ENCODE measurements around the gene PIGX. TPM values are rescaled to one million over a fixed set of nuclear protein-coding genes. Genes with fewer than 3 reads are reported as not detected.

PIGX gene
- total RNA-seq (2022; extraction: Qiagen RNA extraction; ENCODE audit: low read depth): 28.9 to 34.7 TPM (median 29.9 TPM) in 5 replicates

GRCh38 chr3:196711838-196712513 lies at the start of gene PIGX, which contains the start of gene CEP19:
PIGX (plus strand) TSS chr3:196712377.
CEP19 (minus strand) TSS chr3:196712250; CDS start chr3:196708657, 3,593 bp downstream.

GRCh38 chr3:196739671-196740480 lies 27.7 kb downstream of the PIGX start, which contains the start of gene PAK2:
PAK2 (plus strand) TSS chr3:196739857; CDS start chr3:196782647, 42,790 bp downstream.

Other genes with a start within 250 kb of the PIGX start
- 3.5 to 5.4 TPM (median 4.7 TPM) in 5 replicates for gene RNF168, start 208.6 kb upstream of the PIGX start, total RNA-seq (2022; extraction: Qiagen RNA extraction; ENCODE audit: low read depth)
- not detected in 5 replicates for gene SMCO1, start 197.0 kb upstream of the PIGX start, total RNA-seq (2022; extraction: Qiagen RNA extraction; ENCODE audit: low read depth)
- 8.5 to 10.4 TPM (median 8.8 TPM) in 5 replicates for gene WDR53, start 143.8 kb upstream of the PIGX start, total RNA-seq (2022; extraction: Qiagen RNA extraction; ENCODE audit: low read depth)
- gene FBXO45, start 143.7 kb upstream of the PIGX start, total RNA-seq (2022; extraction: Qiagen RNA extraction; ENCODE audit: low read depth): 3.0 to 8.5 TPM (median 7.5 TPM) in 5 replicates
- not detected in 5 replicates for gene NRROS, start 72.7 kb upstream of the PIGX start, total RNA-seq (2022; extraction: Qiagen RNA extraction; ENCODE audit: low read depth)
- gene CEP19, start 127 bp upstream of the PIGX start, total RNA-seq (2022; extraction: Qiagen RNA extraction; ENCODE audit: low read depth): 2.1 to 3.4 TPM (median 2.6 TPM) in 5 replicates
- gene PAK2, start 27.5 kb downstream of the PIGX start, total RNA-seq (2022; extraction: Qiagen RNA extraction; ENCODE audit: low read depth): 28.5 to 54.8 TPM (median 41.3 TPM) in 5 replicates
- gene SENP5, start 155.5 kb downstream of the PIGX start, total RNA-seq (2022; extraction: Qiagen RNA extraction; ENCODE audit: low read depth): 4.7 to 6.7 TPM (median 6.4 TPM) in 5 replicates
- gene NCBP2, start 230.2 kb downstream of the PIGX start, total RNA-seq (2022; extraction: Qiagen RNA extraction; ENCODE audit: low read depth): 34.2 to 52.0 TPM (median 45.4 TPM) in 5 replicates

All from A549 treated with RU486 at 1 μM for 4 hours (cell line).